Measurements from ENCODE around the gene TFF3.

- TF ChIP-seq CTCF (IDR thresholded peaks at IDR 0.05) (no peak), POLR2A (IDR thresholded peaks at IDR 0.05; ENCODE audit: low read depth) (no peak)
These were observed 24.7 kb downstream of the TFF3 start for GRCh38 chr21:42290505-42290904.
